NCI-H1092 treated with DMSO at 0.1 percent for 48 hours (cell line): ENCODE results near the gene ADH1B.
"Not testable (repeated sequence)": the region's sequence is repeated elsewhere in the genome, so short reads cannot be mapped to it uniquely, and the experiment has no call there.

Experiments used
- DNase-seq: peaks from one replicate; lab custom pipeline; 2025; lab: John Stamatoyannopoulos, UW

Gene ADH1B

DNA sequence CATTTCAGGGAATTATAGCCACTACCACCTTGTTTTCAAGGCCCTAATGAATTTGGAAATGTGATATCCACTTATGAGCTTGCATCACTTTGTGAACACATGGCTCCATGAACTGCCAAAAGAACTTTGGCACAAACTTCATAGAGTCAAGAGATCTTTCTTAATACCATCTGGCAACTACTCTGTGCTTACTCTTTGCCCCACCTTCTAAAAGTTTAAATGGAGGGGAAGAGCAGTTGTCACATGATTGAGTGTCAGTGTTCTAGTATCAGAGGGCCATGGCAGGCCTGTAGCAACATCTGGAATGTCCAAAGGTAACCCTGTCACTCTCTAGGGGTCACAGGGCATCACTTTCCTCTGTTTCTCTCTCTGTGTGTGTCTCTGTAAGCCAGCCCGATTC is 2.6 kb upstream of the ADH1B start:
- DNase-seq, result no peak

DNA sequence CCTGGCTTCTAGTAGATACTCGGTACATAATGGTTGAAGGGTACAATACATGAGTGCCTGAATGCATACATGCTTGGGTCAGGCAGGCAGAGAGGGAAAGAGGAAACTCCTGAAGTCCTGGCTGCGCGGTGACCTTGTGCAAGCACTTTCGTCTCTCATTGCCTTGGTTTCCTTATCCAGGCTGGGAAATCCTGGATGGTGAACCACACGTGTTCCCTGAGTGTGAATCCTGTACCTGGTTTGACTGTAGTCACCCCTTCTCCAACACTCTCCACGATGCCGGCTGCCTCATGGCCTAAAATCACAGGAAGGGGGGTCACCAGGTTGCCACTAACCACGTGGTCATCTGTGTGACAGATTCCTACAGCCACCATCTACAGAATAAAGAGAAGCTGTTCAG is 3.4 kb downstream of the ADH1B start:
- not testable (repeated sequence) for DNase-seq

DNA sequence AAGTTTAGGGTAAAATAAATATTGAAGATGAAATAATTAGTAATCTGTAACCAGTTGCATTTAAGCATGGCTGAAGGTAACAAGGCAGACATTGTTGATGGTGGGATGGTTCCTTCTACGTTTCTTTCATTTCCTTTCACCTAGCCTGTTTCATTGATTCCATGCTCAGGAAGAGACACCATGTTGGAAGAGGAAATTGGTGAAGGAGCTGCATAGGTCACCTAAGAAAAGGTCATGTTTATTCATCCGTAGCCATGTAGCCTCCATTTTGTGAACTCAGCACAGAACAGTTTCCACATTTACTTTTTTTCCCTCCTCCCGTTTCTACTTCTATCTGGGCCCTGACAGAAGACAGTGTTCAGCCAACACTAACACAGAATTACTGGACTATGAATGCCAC is 3.8 kb downstream of the ADH1B start:
- no peak for DNase-seq

DNA sequence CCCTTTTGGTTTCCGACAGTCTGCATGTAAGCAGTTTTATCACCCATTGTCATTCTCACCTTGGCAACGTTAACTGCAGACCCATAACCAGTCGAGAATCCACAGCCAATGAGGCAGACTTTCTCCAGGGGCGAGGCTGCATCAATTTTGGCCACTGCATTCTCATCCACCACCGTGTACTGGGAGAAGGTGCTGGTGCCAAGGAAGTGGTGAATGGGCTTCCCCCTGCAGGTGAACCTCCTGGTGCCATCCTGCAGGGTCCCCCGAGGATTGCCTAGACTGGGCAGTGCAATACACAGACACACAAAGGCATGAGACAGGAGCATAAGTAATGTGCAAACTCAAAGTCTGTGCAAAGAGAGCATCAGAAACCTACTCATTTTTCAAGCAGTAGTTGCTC is 5.4 kb downstream of the ADH1B start:
- no peak for DNase-seq

DNA sequence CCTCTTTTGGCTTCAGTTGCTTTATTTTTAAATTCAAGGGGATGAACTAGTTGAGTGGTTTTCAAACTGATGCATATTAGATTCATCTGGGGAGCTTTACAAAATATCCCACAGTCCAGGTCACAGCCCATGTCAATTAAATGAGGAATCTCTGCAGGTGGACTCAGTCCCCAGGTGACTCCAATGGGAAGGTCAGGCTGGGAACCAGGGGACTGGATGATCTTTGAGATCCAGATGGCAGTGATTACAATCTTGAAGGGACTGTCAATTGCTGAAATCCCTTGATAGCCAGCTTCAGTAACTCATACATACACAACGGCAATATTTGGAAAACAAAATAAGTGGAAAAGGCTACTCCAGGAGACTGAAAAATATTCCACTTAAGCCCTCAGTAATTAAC is 7.0 kb downstream of the ADH1B start:
- DNase-seq, result no peak

DNA sequence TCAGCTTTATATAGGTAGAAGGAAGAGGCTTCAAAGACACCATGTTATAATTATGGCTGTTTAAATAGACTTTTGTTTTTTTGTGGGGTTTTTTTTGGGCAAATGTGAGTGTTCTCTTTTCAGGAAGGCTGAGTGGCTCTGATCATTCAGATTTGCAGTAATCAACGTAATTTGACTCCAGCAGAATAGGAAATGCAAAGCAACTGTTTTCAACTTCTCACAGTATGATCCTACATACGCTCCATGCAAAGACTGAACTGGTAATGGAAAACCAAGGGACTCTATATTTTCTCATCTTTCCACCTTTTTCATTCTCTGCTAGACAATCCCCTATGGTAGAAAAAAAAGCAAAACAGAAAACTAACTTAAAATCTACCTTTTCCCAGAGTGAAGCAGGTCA is 10.8 kb downstream of the ADH1B start:
- DNase-seq, result no peak

DNA sequence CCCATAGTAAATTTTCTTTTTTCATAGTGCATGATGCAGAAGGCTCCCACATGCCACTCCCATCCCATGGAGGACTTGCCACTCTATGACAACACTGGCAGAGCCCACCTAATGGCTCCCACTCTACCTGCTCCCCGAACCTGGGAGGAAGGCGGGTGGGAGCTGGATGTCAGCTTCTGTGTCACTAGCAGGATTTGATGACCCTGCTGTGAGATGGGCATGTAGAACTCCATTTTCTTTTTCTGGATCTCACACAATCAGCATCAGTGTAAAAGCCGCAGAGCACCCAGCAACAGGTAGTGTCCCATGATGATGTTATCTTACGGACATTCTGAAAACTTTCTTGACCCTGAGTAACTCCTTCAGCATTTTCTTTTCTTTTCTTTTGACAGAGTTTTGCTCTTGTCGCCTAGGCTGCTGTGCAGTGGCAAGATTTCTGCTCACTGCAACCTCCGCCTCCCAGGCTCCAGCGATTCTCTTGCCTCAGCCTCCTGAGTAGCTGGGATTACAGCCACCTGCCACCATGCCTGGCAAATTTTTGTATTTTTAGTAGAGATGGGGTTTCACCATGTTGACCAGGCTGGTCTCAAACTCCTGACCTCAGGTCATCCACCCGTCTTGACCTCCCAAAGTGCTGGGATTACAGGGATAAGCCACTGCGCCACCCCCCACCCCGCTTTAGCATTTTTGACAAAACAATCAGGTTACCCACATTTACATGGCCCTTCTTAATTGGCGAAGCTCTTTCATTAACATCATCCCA is 15.4 kb downstream of the ADH1B start:
- DNase-seq, result no peak

DNA sequence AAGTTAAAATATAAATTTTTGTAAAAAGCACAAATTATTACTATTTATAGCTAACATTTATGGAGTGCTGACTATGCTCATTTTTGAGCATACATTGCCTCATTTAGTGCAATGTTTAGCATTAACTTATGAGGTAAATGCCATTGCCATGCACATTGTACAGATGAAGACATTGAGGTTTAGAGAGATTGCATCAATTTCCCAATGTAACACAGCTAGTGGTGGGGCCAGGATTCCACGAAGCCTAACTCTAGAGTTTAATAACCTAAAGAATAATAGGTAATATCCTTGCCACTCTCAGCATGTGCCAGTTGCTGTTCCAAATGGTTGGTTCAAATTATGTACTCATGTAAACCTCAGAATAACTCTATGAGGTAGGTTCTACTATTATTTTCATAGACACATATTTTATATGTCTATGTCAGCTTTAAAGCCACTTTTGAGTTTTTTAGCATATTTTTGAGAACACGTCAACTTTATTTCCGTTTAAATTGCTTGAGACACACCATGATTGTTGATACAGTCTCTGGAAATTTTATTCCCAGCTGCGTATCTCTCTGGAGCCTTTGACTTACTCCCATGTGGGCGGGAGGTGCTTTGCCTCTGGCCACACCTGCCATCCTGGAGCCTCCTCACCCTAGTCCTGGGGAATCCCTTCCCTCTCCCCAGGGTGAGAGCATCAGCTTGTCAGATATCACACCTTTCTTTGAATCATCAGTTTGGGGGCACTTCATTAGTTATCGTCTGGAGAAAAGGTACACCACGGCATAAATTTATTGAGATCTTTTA is 19.6 kb downstream of the ADH1B start:
- no peak for DNase-seq

DNA sequence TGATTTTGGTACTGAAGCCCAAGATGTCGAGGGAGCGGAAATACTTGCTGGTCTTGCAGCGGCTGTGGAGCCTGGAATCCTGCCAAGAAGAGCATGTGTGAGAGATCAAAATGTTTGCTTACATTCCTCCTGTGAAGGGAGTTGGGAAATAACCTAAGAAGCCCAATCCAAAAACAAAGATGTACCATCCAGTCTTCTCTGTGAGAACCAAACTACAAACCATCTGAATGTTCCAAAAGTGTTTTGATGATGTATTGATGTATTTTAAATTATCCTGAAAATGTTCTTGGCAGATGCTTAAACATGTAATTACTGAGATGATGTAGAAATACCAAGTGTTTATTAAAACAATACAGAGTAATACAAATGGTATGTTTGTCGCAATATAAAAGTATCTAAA is 20.3 kb downstream of the ADH1B start:
- DNase-seq, result peak; percentile 3

DNA sequence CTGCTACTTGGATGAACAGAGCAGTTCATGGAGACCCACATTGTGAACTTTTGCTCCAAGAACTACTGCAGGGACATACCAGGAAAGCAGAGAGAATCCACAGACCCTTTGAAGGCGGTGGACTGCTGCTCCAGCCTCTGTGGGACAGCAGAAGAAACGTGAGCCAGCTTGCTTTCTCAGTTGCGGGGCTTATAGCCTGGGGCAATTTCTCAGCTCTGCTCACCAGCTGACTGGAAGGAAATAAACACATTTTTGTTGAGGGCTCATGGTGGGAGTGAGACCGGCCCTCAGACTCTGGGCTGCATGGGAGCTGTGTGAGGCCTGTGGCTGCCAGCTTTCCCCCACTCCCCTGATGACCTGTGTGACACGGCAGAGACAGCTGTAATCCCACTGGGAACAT is 27.8 kb downstream of the ADH1B start:
- no peak for DNase-seq

DNA sequence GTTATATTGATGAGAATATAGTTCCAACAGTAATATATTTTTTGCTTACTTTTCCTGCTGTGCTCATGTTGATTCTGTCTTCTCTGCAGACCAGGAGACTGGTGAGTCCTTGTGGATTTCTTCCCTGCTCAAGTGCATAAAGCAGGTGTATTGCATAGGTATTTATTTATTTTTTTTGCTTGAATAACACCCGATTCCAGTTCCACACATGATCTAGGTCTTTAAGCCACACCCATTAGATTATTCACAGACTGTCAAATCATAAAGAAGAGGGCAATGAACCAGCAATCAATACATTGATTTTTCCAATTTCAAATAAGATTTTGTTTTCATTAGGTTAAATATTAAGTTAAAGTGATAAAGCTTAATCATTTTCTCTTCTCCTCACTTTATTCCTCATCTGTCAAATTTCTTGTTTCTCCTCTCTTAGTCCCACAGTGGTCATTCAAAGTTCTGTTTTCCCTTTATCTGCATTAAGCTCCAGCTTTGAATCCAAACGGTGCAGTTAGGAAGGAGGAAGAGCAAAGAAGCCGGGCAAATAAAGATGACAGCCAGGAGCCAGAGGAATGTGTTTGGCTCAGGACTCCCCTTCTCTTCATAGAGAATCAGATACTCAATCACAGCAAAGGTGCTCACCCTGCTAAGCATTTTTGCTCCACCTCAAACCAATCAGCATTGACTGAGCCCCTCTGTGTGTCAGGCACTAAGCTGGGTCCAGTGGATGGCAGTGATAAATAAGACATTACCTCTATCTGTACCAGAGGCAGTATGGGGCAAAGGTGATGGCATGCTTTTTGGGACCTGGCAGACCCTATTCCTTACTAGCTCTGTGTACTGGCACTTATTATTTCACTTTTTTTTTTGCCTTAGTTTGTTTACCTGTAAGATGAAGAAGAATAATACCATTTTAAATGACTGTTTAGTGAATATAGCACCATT is 30.1 kb downstream of the ADH1B start, which contains the start of gene ADH1A:
Gene ADH1A (minus strand): TSS at position 138 of the 939 bp plus-strand sequence. CDS start 71 bp downstream, at position 67.
- no peak for DNase-seq

DNA sequence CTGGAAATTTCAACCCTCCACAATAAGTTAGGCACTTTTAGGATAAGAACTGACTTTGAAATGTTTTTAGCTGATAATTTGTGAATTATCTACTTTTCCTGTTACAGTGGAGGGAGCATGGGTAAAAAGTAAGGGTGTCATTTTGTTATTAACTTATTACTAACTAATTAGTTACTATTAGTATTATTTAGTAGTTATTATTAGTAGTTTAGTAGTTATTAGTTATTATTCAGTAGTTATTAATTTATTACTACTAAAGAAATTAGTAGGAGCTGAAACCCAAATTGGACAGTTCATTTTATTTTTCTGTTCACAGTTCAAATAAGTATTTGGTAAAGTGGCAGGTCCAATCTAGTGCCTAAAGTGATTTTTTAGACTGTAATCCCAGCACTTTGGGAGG is 35.8 kb downstream of the ADH1B start:
- DNase-seq, result no peak

DNA sequence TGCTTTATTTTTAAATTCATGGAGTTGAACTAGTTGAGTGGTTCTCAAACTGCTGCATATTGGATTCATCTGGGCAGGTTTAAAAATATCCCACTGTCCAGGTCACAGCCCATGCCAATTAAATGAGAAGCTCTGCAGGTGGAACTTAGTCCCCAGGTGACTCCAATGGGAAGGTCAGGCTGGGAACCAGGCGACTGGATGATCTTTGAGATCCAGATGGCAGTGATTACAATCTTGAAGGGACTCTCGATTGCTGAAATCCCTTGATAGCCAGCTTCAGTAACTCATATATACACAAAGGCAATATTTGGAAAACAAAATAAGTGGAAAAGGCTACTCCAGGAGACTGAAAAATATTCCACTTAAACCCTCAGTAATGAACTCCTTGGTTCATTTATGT is 38.5 kb downstream of the ADH1B start:
- no peak for DNase-seq

DNA sequence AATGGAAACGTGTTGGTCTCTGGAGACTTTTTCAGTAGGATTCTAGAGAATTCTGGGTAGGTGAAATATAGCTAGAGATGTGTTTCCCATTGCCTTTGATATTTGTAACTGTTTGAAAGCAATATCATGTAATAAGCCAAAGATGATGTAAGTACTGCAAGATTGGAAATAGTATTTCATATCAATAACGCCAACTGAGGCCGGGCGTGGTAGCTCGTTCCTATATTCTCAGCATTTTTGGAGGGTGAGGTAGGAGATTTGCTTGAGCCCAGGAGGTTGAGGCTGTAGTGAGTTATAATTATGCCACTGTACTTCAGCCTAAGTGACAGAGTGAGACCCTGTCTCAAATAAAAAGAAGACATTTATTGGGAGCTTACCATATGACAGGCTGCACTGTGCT is 39.9 kb downstream of the ADH1B start:
- no peak for DNase-seq

DNA sequence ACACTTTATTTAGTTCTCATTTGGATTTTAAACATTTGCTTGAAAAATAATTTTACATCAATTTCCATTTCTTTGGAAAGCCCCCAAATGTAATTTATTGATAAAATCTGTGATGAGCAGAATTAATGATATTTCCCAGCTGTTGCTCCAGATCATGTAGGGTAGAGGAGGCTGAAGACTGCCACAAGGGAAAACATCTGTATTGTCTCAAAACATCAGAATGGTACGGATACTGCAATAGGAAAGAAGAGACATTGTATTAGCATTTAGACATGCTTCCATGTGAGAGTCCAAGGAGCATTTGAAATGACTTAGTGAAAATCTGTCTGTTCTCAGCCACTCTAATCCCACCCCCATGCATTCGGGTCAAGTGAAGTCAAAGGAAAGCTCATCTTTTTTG is 44.8 kb downstream of the ADH1B start:
- no peak for DNase-seq

DNA sequence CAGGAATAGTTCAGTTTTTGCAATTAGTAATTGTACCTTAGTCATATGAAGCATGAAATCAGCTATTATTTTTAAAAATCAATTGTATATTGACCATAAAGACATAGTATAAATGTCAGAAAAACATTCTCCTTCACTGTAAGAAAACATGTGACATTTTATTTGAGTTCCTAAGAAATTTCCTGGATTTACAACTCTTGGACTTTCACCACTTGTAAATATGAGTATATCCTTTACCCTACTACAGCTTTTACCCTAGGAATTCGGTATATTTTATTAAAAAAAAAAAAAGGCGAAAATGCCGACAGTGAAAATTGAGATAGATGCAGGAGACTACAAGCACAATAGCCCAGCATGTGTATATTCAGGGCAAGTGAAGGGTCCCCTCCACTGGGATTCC is 45.3 kb downstream of the ADH1B start:
- DNase-seq, result no peak

DNA sequence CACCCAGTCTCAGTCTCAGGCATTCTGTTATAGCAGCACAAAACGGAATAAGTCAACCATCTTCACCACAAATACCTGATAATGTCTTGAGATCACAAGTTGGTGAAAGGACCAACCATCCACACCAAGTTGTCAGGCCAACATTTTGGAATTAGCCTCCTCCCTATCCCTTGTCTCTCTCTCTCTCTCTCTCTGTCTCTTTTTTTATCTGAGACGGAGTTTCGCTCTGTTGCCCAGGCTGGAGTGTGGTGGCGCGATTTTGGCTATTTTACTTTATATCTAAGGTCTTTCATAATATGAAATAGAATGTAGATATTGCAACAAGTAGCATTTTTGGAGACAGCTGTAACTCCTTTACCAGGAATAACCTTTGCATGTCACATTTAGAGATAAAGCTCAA is 46.2 kb downstream of the ADH1B start:
- DNase-seq, result no peak

DNA sequence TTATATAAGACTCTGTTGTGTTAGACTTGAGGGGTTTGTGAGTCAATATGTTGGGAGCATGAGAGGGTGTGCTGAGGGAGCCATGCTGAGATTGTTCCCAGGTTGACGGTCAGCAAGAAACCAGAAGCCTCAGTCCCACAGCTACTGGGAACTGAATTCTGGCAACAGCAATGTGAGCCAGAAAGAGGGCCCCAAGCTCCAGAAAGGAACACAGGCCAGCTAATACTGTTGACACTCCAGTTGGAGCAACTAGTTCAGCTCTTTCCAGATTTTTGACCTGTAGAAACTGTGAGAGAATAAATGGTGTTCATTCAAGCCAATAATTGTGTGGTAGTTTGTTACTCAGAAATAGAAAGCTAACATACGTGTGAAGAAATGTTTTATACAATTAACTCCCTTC is 47.5 kb downstream of the ADH1B start:
- DNase-seq, result no peak

DNA sequence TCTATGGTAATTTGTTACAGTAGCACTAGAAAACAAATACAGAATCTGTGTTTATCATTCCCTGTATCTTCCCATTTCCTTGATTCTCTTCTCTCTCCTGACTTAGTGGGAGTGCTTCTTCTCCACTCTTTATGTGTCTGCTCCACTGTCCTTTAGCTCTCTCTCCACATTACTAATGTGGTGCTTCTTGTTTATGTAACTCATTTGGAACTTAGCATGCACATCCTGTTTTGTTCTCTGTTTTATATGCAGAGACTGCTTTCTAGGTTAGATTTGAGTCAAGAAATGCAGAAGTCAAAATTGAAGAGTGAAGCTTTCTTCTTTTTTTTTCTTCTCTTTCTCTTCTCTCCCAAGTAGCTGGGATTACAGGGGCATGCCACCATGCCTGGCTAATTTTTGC is 56.3 kb downstream of the ADH1B start:
- DNase-seq, result no peak
